ENCODE measurements around the gene NDFIP1. TPM values are rescaled to one million over a fixed set of nuclear protein-coding genes. Genes with fewer than 3 reads are reported as not detected.

Gene NDFIP1
- total RNA-seq, 2 experiments from 2014 or later, result 18.7 to 33.1 TPM

GRCh38 chr5:142200387-142200786, 91.8 kb downstream of the NDFIP1 start:
- Histone ChIP-seq H3K27ac (ENCODE audit: low read depth, low read length, poor library complexity, severe bottlenecking) (no peak overlapping the region), H4K20me1 (ENCODE audit: insufficient read depth, low read length) (no peaks in the 10 kb centered on the region), H3K4me1 (ENCODE audit: insufficient read depth, low read length, poor library complexity, severe bottlenecking) (no peaks in the 10 kb centered on the region), H3K79me2 (ENCODE audit: insufficient read depth, low read depth, low read length) (no peaks in the 10 kb centered on the region), H2AFZ (ENCODE audit: low read length) (no peak overlapping the region), H3K9me2 (ENCODE audit: insufficient read depth, low read length) (no peaks in the 10 kb centered on the region), H3K9me3 (ENCODE audit: low read length) (no peaks in the 10 kb centered on the region), H3K4me3 (ENCODE audit: low read depth, low read length, poor library complexity, severe bottlenecking) (no peak overlapping the region), H3K4me2 (ENCODE audit: low read length) (no peak overlapping the region), H3K36me3 (ENCODE audit: insufficient read depth, low read length) (no peaks in the 10 kb centered on the region)
- intact Hi-C loops (cut with micrococcal nuclease; ENCODE audit: unreplicated experiment), result no loop called here
- BruUV-seq (replicated peaks), result no TSS peak
- POLR2A ChIA-PET, result interaction anchor here (1.0 kb wide), 1 partner anchor 9 kb away, joined by 3 read pairs; no protein-coding TSS in a partner anchor
- CTCF ChIA-PET (ENCODE audit: unreplicated experiment), result no interaction called here
- DNase-seq (ENCODE audit: low spot score), result no peak
- TF ChIP-seq EZH2phosphoT487 (IDR thresholded peaks at IDR 0.05; ENCODE audit: borderline replicate concordance, low read depth, low read length) (no peak), CTCF (conservative IDR thresholded peaks at IDR 0.05; ENCODE audit: low read length) (no peak)

GRCh38 chr5:142201471-142201887, 92.9 kb downstream of the NDFIP1 start:
- DNase-seq (ENCODE audit: low spot score), result no peak
- H3K27ac ChIP-seq (ENCODE audit: low read depth, low read length, poor library complexity, severe bottlenecking), result no peak overlapping the region
- ChIA-PET POLR2A (interaction anchor here (0.6 to 1.0 kb wide), 2 partner anchors 7 to 1945 kb away, joined by 3 read pairs; no protein-coding TSS in a partner anchor), CTCF (ENCODE audit: unreplicated experiment) (no interaction called here)
- no peaks in the 10 kb centered on the region for H3K9me3 ChIP-seq (ENCODE audit: low read length)
- no peak overlapping the region for H2AFZ ChIP-seq (ENCODE audit: low read length)
- H3K4me2 ChIP-seq (ENCODE audit: low read length), result no peak overlapping the region
- no peaks in the 10 kb centered on the region for H3K4me1 ChIP-seq (ENCODE audit: insufficient read depth, low read length, poor library complexity, severe bottlenecking)
- H3K79me2 ChIP-seq (ENCODE audit: insufficient read depth, low read depth, low read length), result no peaks in the 10 kb centered on the region
- H3K9me2 ChIP-seq (ENCODE audit: insufficient read depth, low read length), result no peaks in the 10 kb centered on the region
- no peak overlapping the region for H3K4me3 ChIP-seq (ENCODE audit: low read depth, low read length, poor library complexity, severe bottlenecking)
- no peaks in the 10 kb centered on the region for H4K20me1 ChIP-seq (ENCODE audit: insufficient read depth, low read length)
- no TSS peak for BruUV-seq (replicated peaks)
- intact Hi-C loops (cut with micrococcal nuclease; ENCODE audit: unreplicated experiment), result no loop called here
- H3K36me3 ChIP-seq (ENCODE audit: insufficient read depth, low read length), result no peaks in the 10 kb centered on the region
- TF ChIP-seq EZH2phosphoT487 (IDR thresholded peaks at IDR 0.05; ENCODE audit: borderline replicate concordance, low read depth, low read length) (no peak), CTCF (conservative IDR thresholded peaks at IDR 0.05; ENCODE audit: low read length) (no peak)

- CTCF ChIA-PET (ENCODE audit: unreplicated experiment), result no interaction called here
- no peak for DNase-seq (ENCODE audit: low spot score)
- no peaks in the 10 kb centered on the region for H4K20me1 ChIP-seq (ENCODE audit: insufficient read depth, low read length)
- H3K4me2 ChIP-seq (ENCODE audit: low read length), result no peak overlapping the region
- H3K79me2 ChIP-seq (ENCODE audit: insufficient read depth, low read depth, low read length), result no peaks in the 10 kb centered on the region
- POLR2A ChIA-PET, result no interaction called here
- H3K4me3 ChIP-seq (ENCODE audit: low read depth, low read length, poor library complexity, severe bottlenecking), result no peak overlapping the region
- H3K9me3 ChIP-seq (ENCODE audit: low read length), result no peaks in the 10 kb centered on the region
- no peaks in the 10 kb centered on the region for H3K4me1 ChIP-seq (ENCODE audit: insufficient read depth, low read length, poor library complexity, severe bottlenecking)
- no peak overlapping the region for H2AFZ ChIP-seq (ENCODE audit: low read length)
- no TSS peak for BruUV-seq (replicated peaks)
- no peak for TF ChIP-seq CTCF (conservative IDR thresholded peaks at IDR 0.05; ENCODE audit: low read length)
- no peak for TF ChIP-seq EZH2phosphoT487 (IDR thresholded peaks at IDR 0.05; ENCODE audit: borderline replicate concordance, low read depth, low read length)
- H3K36me3 ChIP-seq (ENCODE audit: insufficient read depth, low read length), result no peaks in the 10 kb centered on the region
- intact Hi-C loops (cut with micrococcal nuclease; ENCODE audit: unreplicated experiment), result no loop called here
- H3K9me2 ChIP-seq (ENCODE audit: insufficient read depth, low read length), result no peaks in the 10 kb centered on the region
- no peak overlapping the region for H3K27ac ChIP-seq (ENCODE audit: low read depth, low read length, poor library complexity, severe bottlenecking)
Observed at GRCh38 chr5:142202282-142202681, 93.7 kb downstream of the NDFIP1 start.

Other genes with a start within 250 kb of the NDFIP1 start
- not detected in 2 replicates for gene PCDH1, start 230.4 kb upstream of the NDFIP1 start, total RNA-seq (2014; rRNA removed; shearing (Covaris generic))
- 0.41 TPM in 1 of 2 replicates, not detected in the other for gene PCDH1, start 230.4 kb upstream of the NDFIP1 start, total RNA-seq (2022)
- gene DELE1, start 184.9 kb upstream of the NDFIP1 start, total RNA-seq (2014; rRNA removed; shearing (Covaris generic)), result 67.9 and 81.2 TPM in 2 replicates
- gene DELE1, start 184.9 kb upstream of the NDFIP1 start, total RNA-seq (2022), result 78.5 and 89.4 TPM in 2 replicates
- gene PCDH12, start 150.6 kb upstream of the NDFIP1 start, total RNA-seq (2014; rRNA removed; shearing (Covaris generic)), result 0.03 TPM in 1 of 2 replicates, not detected in the other
- not detected in 2 replicates for gene PCDH12, start 150.6 kb upstream of the NDFIP1 start, total RNA-seq (2022)
- gene RNF14, start 139.7 kb upstream of the NDFIP1 start, total RNA-seq (2014; rRNA removed; shearing (Covaris generic)), result 23.7 and 31.7 TPM in 2 replicates
- 41.1 and 41.9 TPM in 2 replicates for gene RNF14, start 139.7 kb upstream of the NDFIP1 start, total RNA-seq (2022)
- gene GNPDA1, start 95.8 kb upstream of the NDFIP1 start, total RNA-seq (2014; rRNA removed; shearing (Covaris generic)), result 20.2 and 22.9 TPM in 2 replicates
- gene GNPDA1, start 95.8 kb upstream of the NDFIP1 start, total RNA-seq (2022), result 23.1 and 24.1 TPM in 2 replicates
- gene SPRY4, start 216.2 kb downstream of the NDFIP1 start, total RNA-seq (2014; rRNA removed; shearing (Covaris generic)), result not detected in 2 replicates
- not detected in 2 replicates for gene SPRY4, start 216.2 kb downstream of the NDFIP1 start, total RNA-seq (2022)